GM12878 (cell line): ENCODE measurements around the gene TRIM26. TPM values are rescaled to one million over a fixed set of nuclear protein-coding genes. Genes with fewer than 3 reads are reported as not detected.

Experiments
- ATF7 ChIP-seq: fragments of 450-650 bp; IDR thresholded peaks from 2 replicates; pipeline ENCODE4 v1.6.1; 2016; ENCODE audit warnings: low read depth, mild to moderate bottlenecking
- BCLAF1 ChIP-seq: fragments of 450-650 bp; IDR thresholded peaks from 2 replicates; pipeline ENCODE4 v1.6.1; 2017; ENCODE audit warnings: antibody characterized with exemption, mild to moderate bottlenecking, moderate library complexity
- CBFB ChIP-seq: IDR thresholded peaks from 2 replicates; pipeline ENCODE4 v1.6.1; 2016; ENCODE audit warnings: antibody characterized with exemption, low read depth
- GATAD2B ChIP-seq: fragments of 450-650 bp; conservative IDR thresholded peaks from 2 replicates; pipeline ENCODE4 v1.6.1; 2017; ENCODE audit warnings: low read depth, mild to moderate bottlenecking, moderate library complexity
- KAT2A ChIP-seq: conservative IDR thresholded peaks from 2 replicates; pipeline ENCODE4 v1.6.1; 2011; ENCODE audit warnings: low read depth, low read length; ENCODE audit not compliant: control insufficient read depth
- PRDM15 ChIP-seq: fragments of 450-650 bp; formaldehyde crosslinking; IDR thresholded peaks from 2 replicates; pipeline ENCODE4 v1.4.0; 2020; ENCODE audit warnings: mild to moderate bottlenecking, moderate library complexity
- RAD51 ChIP-seq: fragments of 450-650 bp; IDR thresholded peaks from 2 replicates; pipeline ENCODE4 v1.6.1; 2016; ENCODE audit warnings: moderate library complexity, mild to moderate bottlenecking, inconsistent platforms
- polyA plus RNA-seq, 11 experiments: library from polyadenylated mRNA; depleted of rRNA in 4 of 11; unstranded in 6 of 11; stranded (reverse) in 5 of 11; fragments of >200 nt; fragmentation: Nextera tagmentation in 4 of 11; fragmentation: Illumina TruSeq in 1 of 11; extraction: Ambion mirVana in 4 of 11; extraction: Trizol in 1 of 11; gene quantifications; 1 replicate in 1 of 11; 2 replicates in 10 of 11; pipeline versions ENCODE4 v1.2.1 to v1.2.3, GENCODE V29; 2011 to 2016; ENCODE audit warnings: inconsistent platforms in 2 of 11, missing spikeins in 2 of 11, low read depth in 1 of 11
- total RNA-seq, 4 experiments: library from RNA; depleted of rRNA in 3 of 4; stranded (reverse); fragments of >200 nt in 3 of 4; fragmentation: Illumina TruSeq in 1 of 4; extraction: Trizol in 1 of 4; gene quantifications; 2 replicates each; pipeline versions ENCODE4 v1.2.1 to v1.2.3, GENCODE V29; 2013 to 2021
- TF ChIP-seq, protein P1 (sequence below): fragments of 450-650 bp; conservative IDR thresholded peaks from 2 replicates; pipeline ENCODE4 v1.6.1; 2017; ENCODE audit warnings: mild to moderate bottlenecking, moderate library complexity
- TF ChIP-seq, protein P2 (sequence below): fragments of 450-650 bp; IDR thresholded peaks from 2 replicates; pipeline ENCODE4 v1.6.1; 2017; ENCODE audit warnings: mild to moderate bottlenecking, moderate library complexity

The TRIM26 gene
- total and polyA plus RNA-seq, 10 of the 15 experiments (the other 5 are each of a cell fraction or from before 2014, with no cell fraction given): 13.1 to 79.6 (median 63.6) TPM

DNA sequence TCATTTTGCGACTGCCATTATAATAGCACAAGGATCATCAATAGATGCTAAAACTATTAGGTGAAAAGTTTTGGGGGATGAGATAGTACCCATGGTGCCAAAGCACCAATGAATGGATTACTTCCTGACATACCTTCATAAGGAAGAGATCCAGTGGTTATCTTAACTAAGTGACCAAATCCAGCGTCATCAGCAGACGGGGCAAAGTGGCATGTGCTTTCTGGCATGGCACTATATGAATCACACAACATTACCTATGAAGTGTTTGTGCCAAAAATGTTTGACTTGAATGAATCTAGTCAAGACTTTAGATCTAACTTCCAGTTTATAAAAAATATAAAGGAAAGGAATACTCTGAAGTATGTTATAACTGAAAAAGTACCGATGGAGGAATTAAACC, 10.8 kb downstream of the TRIM26 start (continued):
- TF ChIP-seq, protein P1, sequence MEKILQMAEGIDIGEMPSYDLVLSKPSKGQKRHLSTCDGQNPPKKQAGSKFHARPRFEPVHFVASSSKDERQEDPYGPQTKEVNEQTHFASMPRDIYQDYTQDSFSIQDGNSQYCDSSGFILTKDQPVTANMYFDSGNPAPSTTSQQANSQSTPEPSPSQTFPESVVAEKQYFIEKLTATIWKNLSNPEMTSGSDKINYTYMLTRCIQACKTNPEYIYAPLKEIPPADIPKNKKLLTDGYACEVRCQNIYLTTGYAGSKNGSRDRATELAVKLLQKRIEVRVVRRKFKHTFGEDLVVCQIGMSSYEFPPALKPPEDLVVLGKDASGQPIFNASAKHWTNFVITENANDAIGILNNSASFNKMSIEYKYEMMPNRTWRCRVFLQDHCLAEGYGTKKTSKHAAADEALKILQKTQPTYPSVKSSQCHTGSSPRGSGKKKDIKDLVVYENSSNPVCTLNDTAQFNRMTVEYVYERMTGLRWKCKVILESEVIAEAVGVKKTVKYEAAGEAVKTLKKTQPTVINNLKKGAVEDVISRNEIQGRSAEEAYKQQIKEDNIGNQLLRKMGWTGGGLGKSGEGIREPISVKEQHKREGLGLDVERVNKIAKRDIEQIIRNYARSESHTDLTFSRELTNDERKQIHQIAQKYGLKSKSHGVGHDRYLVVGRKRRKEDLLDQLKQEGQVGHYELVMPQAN: no peak
- TF ChIP-seq KAT2A (no peak), CBFB (no peak), RAD51 (no peak), ATF7 (no peak), PRDM15 (CRISPR knock-in tag) (no peak), GATAD2B (no peak), BCLAF1 (no peak)
- TF ChIP-seq, protein P2, sequence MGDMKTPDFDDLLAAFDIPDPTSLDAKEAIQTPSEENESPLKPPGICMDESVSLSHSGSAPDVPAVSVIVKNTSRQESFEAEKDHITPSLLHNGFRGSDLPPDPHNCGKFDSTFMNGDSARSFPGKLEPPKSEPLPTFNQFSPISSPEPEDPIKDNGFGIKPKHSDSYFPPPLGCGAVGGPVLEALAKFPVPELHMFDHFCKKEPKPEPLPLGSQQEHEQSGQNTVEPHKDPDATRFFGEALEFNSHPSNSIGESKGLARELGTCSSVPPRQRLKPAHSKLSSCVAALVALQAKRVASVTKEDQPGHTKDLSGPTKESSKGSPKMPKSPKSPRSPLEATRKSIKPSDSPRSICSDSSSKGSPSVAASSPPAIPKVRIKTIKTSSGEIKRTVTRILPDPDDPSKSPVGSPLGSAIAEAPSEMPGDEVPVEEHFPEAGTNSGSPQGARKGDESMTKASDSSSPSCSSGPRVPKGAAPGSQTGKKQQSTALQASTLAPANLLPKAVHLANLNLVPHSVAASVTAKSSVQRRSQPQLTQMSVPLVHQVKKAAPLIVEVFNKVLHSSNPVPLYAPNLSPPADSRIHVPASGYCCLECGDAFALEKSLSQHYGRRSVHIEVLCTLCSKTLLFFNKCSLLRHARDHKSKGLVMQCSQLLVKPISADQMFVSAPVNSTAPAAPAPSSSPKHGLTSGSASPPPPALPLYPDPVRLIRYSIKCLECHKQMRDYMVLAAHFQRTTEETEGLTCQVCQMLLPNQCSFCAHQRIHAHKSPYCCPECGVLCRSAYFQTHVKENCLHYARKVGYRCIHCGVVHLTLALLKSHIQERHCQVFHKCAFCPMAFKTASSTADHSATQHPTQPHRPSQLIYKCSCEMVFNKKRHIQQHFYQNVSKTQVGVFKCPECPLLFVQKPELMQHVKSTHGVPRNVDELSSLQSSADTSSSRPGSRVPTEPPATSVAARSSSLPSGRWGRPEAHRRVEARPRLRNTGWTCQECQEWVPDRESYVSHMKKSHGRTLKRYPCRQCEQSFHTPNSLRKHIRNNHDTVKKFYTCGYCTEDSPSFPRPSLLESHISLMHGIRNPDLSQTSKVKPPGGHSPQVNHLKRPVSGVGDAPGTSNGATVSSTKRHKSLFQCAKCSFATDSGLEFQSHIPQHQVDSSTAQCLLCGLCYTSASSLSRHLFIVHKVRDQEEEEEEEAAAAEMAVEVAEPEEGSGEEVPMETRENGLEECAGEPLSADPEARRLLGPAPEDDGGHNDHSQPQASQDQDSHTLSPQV: no peak
